Neural crest cell (in vitro differentiated cells): ENCODE data around the gene BRPF3. TPM values are rescaled to one million over a fixed set of nuclear protein-coding genes. Genes with fewer than 3 reads are reported as not detected.

ENCODE experiments used
- DNase-seq: peaks from one replicate; pipeline ENCODE4 v3.0.0; 2021; ENCODE audit warnings: low read depth, mixed read lengths, low spot score
- H3K27ac Mint-ChIP-seq: one replicate; pipeline ENCODE4 v1.8.0; 2021; ENCODE audit warnings: mild to moderate bottlenecking, mixed read lengths; ENCODE audit not compliant: unreplicated experiment
- H3K27me3 Mint-ChIP-seq: 2 replicates; pipeline ENCODE4 v1.8.0; 2021; ENCODE audit warnings: low read depth, mild to moderate bottlenecking, mixed read lengths
- H3K36me3 Mint-ChIP-seq: 2 replicates; pipeline ENCODE4 v1.8.0; 2021; ENCODE audit warnings: low read depth, mild to moderate bottlenecking, mixed read lengths
- H3K4me1 Mint-ChIP-seq: 2 replicates; pipeline ENCODE4 v1.8.0; 2021; ENCODE audit warnings: mixed read lengths
- H3K4me3 Mint-ChIP-seq: one replicate; pipeline ENCODE4 v1.8.0; 2021; ENCODE audit warnings: mild to moderate bottlenecking, mixed read lengths
- H3K9me3 Mint-ChIP-seq: 2 replicates; pipeline ENCODE4 v1.8.0; 2021; ENCODE audit warnings: mixed read lengths
- CTCF ChIP-seq: fragments of 200-600 bp; sonication (generic); conservative IDR thresholded peaks from 2 replicates; pipeline ENCODE4 v1.5.0; 2021; ENCODE audit warnings: antibody characterized with exemption, mild to moderate bottlenecking
- total RNA-seq: library from RNA; stranded (reverse); gene quantifications from 2 replicates; pipeline ENCODE4 v1.2.1, GENCODE V29; 2021

BRPF3 gene
- total RNA-seq, 1 donor from 2014 or later, result 57.3 TPM

DNA sequence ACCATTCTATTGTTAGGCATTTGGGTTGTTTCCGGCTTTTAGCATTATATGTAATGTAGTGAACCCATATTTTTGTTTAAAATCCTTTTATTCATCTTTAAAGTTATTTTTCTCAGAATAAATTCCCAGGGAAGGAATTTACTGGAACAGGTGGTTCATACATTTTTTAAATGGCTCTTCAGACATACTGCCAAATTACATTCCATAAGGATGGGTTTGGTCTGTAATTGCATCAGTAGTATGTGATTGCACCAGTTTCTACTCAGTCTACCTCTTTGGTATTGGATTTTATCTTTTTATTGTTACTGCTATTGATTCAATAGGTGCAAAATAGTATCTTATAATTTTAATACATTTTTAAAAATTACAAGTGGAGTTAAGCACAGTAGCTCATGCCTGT, 27.2 kb downstream of the BRPF3 start:
- Mint-ChIP-seq H3K4me1 (no peaks in the 10 kb centered on the region), H3K4me3 (no peak overlapping the region), H3K27me3 (no peaks in the 10 kb centered on the region), H3K9me3 (no peaks in the 10 kb centered on the region), H3K36me3 (peaks cover 3% of the 10 kb centered on the region), H3K27ac (no peak overlapping the region)
- TF ChIP-seq CTCF, result no peak
- no peak for DNase-seq

DNA sequence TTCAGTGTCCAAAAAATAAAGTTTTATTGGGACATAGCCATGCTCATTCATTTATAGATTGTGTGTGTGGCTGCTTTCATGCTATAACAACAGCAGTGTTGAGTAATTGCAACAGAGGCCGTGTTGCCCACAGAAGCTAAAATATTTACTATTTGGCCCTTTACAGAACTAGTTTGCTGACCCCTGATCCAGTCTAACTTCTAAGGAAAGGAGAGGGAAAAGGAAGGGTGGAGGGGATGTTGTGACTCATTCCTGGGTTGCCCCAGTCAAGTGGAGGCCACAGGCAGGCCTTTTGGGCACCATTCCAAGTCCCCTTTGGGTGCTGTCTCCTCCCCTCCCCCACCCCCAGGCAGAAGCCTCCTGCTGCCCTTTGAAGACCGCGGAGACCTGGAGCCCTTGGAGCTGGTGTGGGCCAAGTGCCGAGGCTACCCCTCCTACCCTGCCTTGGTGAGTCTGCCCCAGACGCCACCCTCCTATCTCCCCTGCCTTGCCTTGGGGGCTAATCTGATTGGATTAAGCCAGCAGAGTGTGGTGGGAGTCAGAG, 28.4 kb downstream of the BRPF3 start:
- no peak overlapping the region for H3K27ac Mint-ChIP-seq
- no peak overlapping the region for H3K4me3 Mint-ChIP-seq
- no peaks in the 10 kb centered on the region for H3K4me1 Mint-ChIP-seq
- H3K9me3 Mint-ChIP-seq, result no peaks in the 10 kb centered on the region
- no peak for TF ChIP-seq CTCF
- peaks cover 7% of the 10 kb centered on the region for H3K36me3 Mint-ChIP-seq
- no peaks in the 10 kb centered on the region for H3K27me3 Mint-ChIP-seq
- DNase-seq, result no peak

GRCh38 chr6:36226438-36227047, 30.0 kb downstream of the BRPF3 start:
- TF ChIP-seq CTCF, result no peak
- Mint-ChIP-seq H3K4me3 (no peak overlapping the region), H3K4me1 (no peaks in the 10 kb centered on the region), H3K36me3 (peaks cover 12% of the 10 kb centered on the region), H3K27me3 (no peaks in the 10 kb centered on the region), H3K27ac (no peak overlapping the region), H3K9me3 (no peaks in the 10 kb centered on the region)
- no peak for DNase-seq

GRCh38 chr6:36227379-36228228, 31.1 kb downstream of the BRPF3 start:
- H3K4me3 Mint-ChIP-seq, result no peak overlapping the region
- H3K27me3 Mint-ChIP-seq, result no peaks in the 10 kb centered on the region
- H3K4me1 Mint-ChIP-seq, result no peaks in the 10 kb centered on the region
- no peaks in the 10 kb centered on the region for H3K9me3 Mint-ChIP-seq
- H3K27ac Mint-ChIP-seq, result no peak overlapping the region
- H3K36me3 Mint-ChIP-seq, result peaks cover 15% of the 10 kb centered on the region
- no peak for TF ChIP-seq CTCF
- DNase-seq, result no peak

- H3K4me1 Mint-ChIP-seq, result no peaks in the 10 kb centered on the region
- H3K27me3 Mint-ChIP-seq, result no peaks in the 10 kb centered on the region
- H3K27ac Mint-ChIP-seq, result peak overlapping the region; percentile 71
- no peak for DNase-seq
- TF ChIP-seq CTCF, result no peak
- H3K9me3 Mint-ChIP-seq, result no peaks in the 10 kb centered on the region
- H3K36me3 Mint-ChIP-seq, result peaks cover 12% of the 10 kb centered on the region
- H3K4me3 Mint-ChIP-seq, result no peak overlapping the region
These were observed 32.7 kb downstream of the BRPF3 start for GRCh38 chr6:36229223-36229622.
